CD4-positive, alpha-beta T cell treated with Interleukin-12 subunit alpha and Interleukin-12 subunit beta, for 1 hour (primary cell): ENCODE measurements around the gene HSD17B13.
A peak's percentile ranks its signal among the peaks of the same experiment; 100 is the strongest.
"Not testable (repeated sequence)": the region's sequence is repeated elsewhere in the genome, so short reads cannot be mapped to it uniquely, and the experiment has no call there.

Experiments used
- DNase-seq: peaks from one replicate; pipeline ENCODE4 v3.0.0-alpha.2; 2020

HSD17B13 gene, protein sequence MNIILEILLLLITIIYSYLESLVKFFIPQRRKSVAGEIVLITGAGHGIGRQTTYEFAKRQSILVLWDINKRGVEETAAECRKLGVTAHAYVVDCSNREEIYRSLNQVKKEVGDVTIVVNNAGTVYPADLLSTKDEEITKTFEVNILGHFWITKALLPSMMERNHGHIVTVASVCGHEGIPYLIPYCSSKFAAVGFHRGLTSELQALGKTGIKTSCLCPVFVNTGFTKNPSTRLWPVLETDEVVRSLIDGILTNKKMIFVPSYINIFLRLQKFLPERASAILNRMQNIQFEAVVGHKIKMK

DNA sequence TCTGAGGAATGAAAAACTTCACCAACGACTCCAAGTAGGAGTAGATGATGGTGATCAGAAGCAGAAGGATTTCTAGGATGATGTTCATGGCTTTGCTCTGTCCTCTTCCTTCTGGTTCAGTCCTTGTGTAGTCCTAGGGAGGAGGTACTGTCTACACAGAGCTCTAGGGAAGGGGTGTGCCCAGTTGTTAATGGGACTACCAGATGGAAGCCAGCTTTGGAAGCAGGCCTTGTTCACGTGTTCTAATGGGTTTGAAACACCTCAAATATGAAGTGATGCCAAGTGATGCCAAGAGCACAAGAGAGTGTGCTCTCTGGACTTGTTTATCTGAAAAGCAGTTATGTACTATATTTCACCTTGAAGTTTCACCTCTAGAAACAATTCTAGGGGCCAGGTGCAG, at the start of gene HSD17B13:
Gene HSD17B13 (minus strand): TSS at position 129 of the 400 bp plus-strand sequence. CDS start 41 bp downstream, at position 88.
- no peak for DNase-seq

DNA sequence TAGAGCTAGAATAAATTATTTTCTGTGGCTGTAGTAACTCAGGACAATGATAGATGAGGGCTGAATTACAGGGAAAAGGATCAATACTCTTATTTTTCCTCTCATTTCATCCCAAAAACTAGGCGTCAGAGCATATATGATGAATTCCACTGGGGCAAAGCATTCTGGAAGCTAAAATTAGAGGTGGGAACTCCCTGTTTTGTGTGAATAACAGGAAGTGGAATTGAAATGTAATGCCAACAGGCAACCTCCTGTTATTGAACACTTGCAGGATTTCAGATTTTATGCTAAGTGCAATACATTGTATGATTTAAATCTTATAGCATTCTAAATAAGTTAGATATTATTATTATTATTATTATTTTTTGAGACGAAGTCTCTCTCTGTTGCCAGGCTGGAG, 47.4 kb upstream of the HSD17B13 start:
- no peak for DNase-seq

DNA sequence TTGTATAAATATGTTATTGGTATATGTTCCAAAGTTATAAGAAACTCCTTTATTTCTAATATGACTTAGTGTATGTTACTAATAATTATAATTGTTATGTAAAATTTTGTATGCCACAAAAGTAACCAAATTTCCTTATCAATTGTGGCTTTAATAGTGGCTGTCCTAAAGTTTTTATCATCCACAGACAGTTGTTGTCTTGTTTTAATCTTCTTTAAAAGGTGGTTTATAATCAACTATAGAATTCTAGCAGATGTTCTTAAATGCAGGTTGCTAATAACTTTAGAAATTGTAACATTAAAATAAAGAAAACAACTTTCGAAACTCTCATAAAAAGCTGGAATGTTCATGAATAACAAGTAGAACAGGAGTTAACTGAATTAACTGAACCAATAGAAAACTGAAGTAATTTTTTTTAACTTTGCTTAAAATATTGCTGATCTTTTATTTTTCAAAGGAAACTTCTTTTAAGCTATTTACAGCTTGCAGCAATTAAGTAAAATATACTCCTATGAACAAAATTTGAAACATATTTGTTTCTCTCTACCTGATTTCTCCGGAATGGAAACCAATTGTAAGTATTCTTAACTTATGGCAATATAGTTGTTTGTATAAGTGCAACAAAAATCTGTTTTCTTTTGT, 44.0 kb upstream of the HSD17B13 start:
- no peak for DNase-seq

DNA sequence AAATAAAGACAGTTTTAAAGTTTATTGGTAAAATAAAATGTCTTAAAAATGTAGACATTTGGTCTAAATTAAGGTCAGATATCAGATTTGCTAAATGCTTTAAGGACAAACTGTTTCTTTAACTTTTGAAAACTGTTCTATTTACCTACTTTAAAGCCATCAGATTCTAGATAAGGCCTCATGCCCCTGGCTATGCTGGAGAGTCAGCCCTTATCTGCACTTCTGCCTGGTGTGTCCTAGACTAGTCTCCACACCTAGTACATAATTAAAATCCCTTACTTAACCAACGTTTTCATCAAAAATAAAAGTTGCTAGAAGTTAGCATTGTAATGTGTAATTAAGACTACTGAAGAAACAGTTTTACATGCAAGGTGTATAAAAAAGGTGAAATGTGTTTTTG, 42.7 kb upstream of the HSD17B13 start:
- DNase-seq, result no peak

DNA sequence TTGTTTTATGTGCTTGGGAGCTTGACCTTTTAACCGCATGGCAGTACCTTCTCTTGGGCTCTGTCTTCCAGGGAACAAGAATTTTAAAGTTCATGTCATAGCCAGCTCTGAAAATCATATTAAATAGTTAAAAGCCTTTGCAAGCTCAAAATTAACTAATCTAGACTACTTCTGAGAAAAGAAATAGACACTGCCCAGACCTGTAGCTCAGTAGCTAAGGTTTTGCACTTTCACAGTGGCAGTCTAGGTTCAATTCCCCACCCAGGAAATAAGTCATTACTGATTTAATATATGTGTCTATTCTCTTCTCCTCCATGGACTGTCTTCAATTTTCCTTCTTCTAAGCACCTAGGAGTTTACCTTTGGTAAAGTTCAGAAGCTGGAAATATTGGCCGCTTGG, 40.9 kb upstream of the HSD17B13 start:
- no peak for DNase-seq

DNA sequence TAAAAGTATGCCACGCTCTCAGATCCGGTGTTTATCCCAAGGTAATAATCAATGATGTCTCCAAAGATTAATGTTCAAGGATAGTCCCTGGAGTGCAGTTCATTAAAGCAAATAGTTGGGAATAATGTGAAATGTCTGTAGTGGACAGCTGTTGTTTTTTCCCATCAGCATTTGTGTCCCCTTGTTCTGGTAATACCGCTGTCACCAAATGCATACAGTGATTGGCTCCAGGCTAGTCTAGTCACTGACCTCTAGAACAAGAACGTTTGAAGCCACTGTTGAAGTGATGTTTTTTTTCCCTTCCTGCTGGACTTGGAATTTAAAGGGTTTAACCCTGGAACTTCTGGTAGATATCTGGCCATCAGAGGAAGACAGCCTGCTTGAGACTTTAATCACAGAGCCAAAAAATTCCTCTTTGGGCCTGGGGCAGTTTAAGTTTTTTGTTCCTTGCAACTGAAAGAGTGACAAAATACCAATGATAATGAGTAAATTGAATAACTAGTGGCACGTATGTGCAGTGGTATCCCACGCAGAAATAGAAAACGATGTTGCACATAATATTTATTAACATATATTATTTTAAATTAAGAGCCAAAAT, 37.8 kb upstream of the HSD17B13 start:
- DNase-seq, result no peak

DNA sequence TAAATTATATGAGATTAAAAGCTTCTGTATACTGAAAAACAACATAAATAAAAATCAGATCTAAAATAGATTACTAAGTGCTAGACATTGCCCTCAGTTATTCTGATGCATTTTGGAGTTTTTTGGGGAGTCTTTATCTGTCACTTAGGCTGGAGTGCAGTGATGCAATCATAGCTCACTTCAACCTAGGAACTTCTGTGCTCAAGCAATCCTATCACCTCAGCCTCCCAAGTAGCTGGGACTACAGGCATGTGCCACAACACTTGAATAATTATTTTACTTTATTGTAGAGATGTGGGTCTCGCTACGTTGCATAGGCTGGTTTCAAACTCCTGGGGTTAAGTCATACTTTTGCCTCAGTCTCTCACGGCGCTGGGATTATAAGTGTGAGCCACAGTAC, 36.6 kb upstream of the HSD17B13 start:
- no peak for DNase-seq

DNA sequence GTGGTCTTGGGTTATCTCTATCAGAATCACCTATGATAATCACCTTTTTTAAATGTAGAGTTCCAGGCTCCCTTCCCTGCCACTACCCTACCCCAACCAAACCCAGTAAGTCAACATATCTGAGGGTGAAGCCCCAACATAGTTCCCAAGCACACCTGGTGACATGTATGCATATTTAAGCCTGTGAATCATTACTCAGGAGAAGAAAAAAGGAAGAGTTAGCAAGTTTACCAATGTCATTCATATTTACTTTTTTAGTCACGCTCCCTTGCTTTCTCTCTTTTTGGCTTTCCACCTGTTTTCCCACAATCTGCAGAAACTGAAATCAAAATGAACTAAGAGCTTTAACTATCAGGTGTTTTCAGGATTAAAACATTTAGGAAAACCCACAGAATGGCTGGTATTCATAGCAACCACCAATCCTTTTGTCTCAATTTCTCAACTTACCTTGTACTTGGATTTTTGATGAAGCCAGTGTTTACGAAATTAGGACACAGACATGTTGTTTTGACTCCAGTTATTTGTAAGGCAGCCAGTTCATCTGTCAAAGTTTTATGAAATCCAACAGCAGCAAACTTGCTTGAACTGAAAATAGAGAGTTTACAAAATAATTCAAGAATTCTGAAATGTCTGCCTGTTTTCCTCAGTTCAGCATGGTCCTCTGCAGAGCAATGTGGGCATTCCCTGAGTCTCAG, 34.3 kb upstream of the HSD17B13 start:
- no peak for DNase-seq

DNA sequence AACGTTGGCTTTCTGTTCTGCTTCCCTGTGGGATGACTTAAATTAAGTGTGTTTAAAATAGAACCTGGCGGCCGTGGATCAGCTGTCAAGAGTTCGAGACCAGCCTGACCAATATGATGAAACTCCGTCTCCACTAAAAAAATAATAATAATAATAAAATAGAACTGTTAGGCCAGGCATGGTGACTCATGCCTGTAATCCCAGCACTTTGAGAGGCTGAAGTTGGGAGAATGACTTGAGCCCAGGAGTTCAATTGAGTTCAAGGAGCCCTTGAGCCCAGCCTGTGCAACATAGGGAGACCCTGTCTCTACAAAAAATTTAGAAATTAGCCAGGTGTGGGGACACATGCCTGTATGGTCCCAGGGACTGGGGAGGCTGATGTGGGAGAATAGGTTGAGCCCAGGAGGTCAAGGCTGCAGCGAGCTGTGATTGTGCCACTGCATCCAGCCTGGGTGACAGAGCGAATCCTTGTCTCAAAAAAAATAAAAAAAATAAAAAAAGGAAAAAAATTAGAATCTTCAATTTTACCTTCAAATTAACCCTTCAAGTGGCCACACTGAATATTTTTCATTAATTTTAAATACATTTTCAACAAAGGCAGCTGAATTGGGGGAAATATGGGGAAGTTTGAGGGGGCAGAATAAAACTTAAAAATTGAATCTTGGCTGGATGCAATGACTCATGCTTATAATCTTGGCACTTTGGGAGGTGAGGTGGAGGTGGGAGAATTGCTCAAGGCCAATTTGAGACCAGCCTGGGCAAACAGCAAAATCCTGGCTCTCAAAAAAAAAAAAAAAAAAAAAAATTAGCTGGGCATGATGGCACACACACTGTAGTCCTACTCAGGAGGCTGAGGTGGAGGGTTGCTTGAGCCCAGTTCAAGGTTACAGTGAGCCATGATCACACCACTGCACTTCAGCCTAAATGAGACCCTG, 31.8 kb upstream of the HSD17B13 start:
- DNase-seq, result no peak

DNA sequence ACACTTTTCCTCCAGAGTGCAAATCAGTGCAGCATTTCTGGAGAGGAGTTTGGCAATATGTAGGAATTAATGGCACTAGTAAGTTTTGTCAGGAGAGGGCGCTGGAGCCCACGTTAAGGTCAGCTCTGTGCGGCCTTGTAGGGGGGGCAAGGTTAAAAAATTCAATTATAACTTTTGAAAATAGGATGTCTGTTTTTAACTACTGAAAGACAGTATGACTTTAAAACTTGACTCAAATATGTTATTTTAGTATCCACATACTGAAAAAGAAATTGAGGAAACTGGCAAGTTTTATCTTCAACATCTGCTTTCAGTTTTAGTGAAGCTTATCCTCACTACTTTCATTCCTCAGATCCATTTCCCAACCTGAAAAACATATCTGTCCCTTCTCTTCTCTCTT, 30.9 kb upstream of the HSD17B13 start:
- DNase-seq, result peak; percentile 30

DNA sequence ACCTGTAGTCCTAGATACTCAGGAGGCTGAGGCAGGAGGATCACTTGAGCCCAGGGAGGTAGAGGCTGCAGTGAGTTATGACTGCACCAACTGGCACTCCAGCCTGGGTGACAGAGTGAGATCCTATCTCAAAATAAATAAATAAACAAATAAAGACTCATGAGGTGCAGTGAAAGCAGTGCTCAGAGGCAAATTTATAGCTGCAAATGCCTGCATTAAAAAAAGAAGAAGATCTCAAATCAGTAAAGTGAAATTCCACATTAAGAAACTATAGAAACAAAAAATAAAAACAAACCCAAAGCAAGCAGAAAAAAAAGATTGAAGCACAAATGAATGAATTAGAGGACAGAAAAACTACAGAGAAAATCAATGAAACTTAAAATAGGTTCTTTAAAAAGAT, 22.5 kb upstream of the HSD17B13 start:
- DNase-seq, result no peak

DNA sequence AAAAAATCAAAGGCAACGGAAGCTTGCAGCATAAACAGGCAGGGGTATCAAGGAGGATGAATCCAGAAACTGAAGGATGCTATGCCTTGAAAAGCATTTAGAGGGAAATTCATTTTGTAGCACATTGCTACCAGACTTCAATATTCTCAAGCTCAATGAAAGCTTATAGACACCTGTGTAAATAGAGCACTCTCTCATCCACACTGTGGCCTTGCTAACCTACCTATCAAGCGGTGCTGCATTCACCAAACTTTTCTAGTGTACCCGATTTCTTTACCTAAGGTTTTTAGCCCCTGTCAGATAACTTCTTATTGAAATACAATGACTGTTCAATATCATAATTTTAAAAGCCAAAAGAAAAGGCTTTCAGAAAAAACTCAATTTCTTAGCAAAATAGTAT, 20.2 kb upstream of the HSD17B13 start:
- no peak for DNase-seq

DNA sequence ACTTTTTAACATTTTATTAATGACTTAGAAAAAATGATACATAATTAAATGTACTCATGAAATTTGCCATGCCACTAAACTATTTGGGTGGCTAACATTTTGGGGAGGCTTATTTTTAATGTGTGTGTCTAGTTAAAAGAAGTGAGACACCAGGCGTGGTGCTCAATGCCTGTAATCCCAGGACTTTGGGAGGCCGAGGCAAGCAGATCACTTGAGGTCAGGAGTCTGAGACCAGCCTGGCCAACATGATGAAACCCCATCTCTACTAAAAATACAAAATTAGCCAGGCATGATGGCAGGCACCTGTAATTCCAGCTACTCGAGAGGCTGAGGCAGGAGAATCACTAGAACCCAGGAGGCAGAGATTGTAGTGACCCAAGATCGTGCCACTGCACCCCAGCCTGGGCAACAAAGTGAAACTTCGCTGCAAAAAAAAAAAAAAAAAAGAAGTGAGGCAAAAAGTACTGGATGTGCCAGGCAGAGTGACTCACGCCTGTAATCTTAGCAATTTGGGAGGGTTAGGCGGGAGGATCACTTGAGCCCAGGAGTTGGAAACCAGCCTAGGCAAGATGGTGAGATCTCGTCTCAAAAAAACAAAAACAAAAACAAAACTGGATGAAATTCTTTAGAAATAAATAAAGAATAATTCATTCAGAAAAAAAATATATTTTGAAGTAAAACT, 19.4 kb upstream of the HSD17B13 start:
- not testable (repeated sequence) for DNase-seq

DNA sequence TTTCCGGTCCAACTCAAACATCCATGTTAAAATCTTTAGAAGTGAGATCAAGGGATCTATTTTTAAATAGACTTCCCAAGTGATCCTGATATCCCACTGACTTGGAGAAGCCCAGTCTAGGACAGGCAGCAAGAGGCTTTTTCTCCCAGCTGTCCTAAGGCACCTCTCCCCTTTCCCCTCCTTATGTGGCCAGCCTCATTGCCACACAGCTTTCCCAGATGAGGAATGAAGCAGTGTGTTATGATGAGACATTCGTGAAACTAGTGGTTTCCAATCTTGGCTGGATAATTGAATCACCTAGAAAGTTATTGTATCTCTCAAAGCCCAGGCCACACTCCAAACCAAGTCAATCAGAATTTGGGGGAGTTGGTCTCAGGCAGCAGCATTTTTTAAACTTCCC, 16.8 kb upstream of the HSD17B13 start:
- no peak for DNase-seq

DNA sequence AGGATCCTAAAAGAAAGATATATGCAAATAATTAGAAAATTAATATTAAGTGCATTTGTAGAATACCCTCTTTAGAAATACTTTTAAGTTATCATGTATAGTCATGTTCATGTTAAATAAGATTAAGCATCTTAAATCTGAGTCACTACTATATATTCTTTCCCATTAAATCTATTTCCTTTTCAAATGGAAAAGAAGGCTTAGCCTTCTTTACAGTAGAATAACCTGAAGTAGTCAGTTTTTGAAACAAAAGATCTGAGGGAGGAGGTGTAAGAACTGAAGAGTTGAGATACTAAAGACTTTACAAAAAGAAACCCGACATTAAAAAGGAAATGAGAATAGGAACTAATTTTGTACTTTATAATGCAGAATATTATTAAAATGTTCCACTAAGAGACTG, 14.7 kb upstream of the HSD17B13 start:
- no peak for DNase-seq

DNA sequence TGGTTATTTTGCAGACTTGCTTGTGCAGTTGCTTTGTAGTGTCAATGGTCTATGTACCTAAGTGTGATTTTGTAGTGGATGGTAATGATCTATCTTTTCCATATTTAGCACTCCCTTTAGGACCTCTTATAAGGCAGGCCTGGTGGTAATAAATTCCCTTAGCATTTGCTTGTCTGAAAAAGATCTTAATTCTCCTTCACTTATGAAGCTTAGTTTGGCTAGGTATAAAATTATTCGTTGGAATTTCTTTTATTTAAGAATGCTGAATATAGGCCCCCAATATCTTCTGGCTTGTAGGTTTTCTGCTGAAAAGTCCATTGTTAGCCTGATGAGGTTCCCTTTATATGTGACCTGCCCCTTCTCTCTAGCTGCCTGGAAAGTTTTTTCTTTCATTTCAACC, 10.6 kb upstream of the HSD17B13 start:
- no peak for DNase-seq

DNA sequence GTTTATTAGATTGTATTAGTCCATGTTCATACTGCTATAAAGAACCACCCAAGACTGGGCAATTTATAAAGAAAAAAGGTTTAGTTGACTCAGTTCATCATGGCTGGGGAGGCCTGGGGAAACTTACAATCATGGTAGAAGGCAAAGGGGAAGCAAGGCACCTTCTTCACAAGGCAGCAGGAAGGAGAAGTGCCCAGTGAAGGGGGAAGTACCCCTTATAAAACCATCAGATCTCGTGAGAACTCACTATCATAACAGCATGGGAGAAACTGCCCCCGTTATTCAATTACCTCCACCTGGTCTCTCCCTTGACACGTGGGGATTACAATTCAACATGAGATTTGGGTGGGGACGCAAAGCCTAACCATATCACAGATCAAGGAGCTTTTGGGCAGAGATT, 8.1 kb upstream of the HSD17B13 start:
- no peak for DNase-seq

DNA sequence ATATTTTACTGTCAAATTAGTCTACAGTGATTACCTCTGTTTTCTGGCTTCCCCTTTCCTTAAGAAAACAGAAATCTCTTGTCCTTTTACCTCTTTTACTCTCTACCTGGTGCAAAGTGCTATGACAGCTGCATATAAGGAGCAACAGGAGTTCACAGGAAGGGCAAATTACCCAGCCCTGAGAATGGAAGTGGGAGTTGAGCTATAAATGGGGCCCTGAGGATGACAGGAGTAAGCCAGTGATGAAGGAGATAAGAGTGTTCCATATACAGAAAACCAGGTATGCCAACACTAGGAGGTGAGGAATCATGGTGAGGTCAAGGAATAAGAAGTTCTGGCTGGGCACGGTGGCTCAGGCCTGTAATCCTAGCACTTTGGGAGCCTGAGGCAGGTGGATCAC, 4.5 kb upstream of the HSD17B13 start:
- DNase-seq, result no peak

DNA sequence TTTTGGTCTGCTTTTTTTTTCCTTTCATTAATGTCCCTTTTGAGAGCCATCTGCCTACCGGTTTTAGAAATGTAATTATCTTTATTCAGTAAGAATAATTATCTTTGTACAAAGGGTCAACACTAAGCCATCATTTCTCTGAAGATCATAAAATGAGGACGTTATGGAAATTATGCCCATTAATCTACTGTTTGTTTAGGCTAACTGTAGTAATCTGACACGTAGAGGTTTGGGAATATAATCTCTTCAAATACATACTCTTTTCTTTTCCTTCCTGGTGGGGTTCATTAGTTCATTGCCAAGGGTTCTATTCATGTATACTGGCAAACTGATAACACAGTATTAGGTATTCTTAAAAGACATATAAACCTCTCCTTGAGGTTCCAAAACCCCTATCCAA, 3.8 kb upstream of the HSD17B13 start:
- no peak for DNase-seq

DNA sequence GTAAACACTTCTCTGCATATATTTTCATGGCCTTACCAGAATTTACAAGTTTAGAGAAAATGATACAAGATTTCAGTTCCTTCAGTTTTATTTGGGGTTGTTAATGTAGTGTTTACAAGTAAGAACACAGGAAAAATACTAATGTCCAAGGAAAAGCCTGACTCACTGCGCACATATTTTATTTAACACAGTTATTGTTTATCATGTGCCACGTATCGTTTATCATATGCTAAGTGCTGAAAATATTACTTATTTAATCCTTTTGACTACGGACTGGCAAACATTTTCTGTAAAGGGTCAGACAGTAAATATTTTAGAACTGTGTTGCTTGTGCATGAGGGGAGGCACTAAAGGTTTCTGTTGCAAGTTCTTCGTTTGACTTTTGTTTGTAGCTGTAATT, 794 bp downstream of the HSD17B13 start:
- DNase-seq, result no peak

DNA sequence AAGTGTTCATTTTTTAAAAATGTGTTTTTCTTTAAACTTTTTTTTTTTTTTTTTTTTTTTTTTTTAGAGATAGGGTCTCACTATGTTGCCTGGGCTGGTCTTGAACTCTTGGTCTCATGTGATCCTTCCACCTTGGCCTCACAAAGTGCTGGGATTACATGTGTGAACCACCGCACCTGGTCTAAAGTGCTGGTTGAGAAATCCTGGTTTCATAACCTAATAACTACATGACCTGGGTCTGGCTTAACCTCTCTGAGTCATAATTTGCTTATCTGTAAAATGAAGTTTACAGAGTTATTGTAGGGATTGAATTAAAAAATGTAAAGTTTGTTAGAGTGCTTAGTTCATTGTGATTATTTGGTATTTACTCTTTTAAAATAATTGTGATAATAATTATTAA, 5.2 kb downstream of the HSD17B13 start:
- no peak for DNase-seq

DNA sequence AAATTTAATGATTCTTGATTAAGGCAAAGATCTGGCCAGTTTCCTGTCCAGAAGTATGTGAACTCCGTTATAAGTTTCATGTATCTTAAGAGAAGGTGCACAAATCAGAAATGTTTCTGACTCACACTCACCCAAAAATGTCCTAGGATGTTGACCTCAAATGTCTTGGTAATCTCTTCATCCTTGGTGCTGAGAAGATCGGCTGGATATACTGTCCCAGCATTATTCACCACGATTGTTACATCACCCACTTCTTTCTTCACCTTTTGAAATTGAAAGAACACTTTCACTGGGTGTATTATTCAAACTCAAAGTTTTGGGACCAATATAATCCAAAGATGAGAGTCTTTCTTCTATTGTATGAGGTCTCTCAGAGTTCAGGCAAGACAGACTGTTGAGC, 5.7 kb downstream of the HSD17B13 start:
- DNase-seq, result no peak
